HG02870 (cell line): ENCODE measurements around the gene TEX22.
"Not testable (repeated sequence)": the region's sequence is repeated elsewhere in the genome, so short reads cannot be mapped to it uniquely, and the experiment has no call there.

Experiments
- ATAC-seq: cut with Tn5 transposase; IDR thresholded peaks from one replicate; pipeline ENCODE4 v1.9.1; 2021; ENCODE audit warnings: mild to moderate bottlenecking, moderate library complexity; ENCODE audit not compliant: unreplicated experiment

Gene TEX22, protein sequence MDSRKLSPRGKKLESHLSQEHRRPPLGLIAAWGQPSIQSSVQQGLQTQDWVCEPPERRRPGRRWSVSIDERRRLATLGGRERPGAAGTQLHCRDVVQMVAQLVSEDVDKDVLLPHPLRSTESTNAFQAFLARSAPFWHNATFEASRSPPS

GRCh38 chr14:105398044-105398725 is at the start of gene TEX22:
TEX22 (plus strand) TSS chr14:105398538; CDS start chr14:105399341, 803 bp downstream.
- ATAC-seq, result peak; percentile 77

DNA sequence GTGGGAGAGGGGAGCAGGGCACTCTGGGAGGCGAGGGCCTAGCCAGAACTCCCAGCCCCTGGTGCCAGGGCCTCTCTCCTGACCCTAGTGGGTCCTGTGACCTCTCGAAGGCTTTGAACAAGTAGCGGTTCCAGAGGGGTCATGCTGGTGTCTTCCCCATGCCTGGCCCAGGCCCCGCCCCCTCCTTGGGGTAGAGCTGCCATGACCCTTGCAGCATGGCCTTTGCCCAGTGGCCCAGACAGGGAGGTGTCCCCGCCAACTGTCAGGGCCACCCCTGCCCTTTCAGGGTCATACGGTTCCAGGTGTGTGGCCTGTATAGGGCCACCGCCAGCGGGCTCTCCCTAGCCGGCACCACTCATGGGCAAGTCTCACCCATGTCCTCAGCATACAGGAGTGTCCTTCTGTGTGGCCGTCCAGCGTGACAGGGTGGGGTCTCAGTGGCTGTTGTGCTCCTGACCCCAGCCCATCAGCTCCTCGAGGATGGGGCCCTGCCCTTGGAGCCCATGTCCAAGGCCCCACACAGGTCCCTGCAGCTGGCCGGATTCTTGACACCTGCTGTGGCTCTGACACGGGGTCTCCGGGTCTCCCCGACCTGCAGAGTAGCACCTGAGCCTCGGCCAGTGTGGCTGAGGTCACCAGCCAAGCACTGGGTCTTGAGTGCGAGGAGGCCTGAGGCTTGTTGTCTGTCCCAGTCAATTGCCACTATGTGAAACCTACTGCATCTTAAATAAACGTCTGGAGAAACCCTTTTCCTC is 49.2 kb upstream of the TEX22 start:
- ATAC-seq, result no peak

GRCh38 chr14:105349992-105350391 is 48.3 kb upstream of the TEX22 start:
- no peak for ATAC-seq

- ATAC-seq, result no peak
These were observed 47.7 kb upstream of the TEX22 start for GRCh38 chr14:105350450-105351244.

- no peak for ATAC-seq
These were observed 46.9 kb upstream of the TEX22 start for GRCh38 chr14:105351410-105351809.

- ATAC-seq, result no peak
These were observed 46.2 kb upstream of the TEX22 start for GRCh38 chr14:105351920-105352851.

DNA sequence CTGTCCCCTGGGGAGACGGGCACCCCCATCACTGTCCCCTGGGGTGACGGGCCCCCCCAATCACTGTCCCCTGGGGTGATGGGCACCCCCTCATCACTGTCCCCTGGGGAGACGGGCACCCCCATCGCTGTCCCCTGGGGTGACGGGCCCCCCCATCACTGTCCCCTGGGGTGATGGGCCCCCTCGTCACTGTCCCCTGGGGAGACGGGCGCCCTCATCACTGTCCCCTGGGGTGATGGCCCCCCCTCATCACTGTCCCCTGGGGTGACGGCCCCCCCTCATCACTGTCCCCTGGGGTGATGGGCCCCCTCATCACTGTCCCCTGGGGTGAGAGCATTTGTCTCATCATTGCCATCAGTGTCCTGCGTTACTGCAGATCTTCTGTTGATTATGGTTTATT is 45.2 kb upstream of the TEX22 start:
- no peak for ATAC-seq

GRCh38 chr14:105354541-105354940 is 43.8 kb upstream of the TEX22 start:
- no peak for ATAC-seq

DNA sequence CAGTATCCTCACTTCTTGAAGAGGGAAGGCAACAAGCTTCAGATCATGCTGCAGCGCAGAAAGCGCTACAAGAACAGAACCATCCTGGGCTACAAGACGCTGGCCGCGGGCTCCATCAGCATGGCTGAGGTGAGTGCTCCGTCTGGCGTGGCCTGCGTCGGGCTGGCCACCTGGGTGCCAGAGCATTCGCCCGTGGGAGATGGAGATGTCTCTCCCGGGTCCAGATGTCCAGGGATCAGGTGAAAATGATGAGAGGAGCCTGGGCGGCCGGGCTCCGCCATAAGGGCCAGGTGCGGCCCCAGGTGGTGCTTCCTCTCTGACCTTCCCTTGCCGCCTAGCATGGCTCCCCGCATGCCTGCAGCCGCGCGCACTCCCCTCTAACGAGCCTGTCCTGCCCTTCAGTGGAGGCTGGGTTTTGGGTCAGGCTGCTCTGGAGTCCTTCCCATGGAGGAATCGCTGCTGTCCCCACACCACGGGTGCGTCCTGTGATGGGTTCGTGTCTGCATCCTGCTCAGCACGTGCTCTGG is 43.2 kb upstream of the TEX22 start:
- no peak for ATAC-seq

DNA sequence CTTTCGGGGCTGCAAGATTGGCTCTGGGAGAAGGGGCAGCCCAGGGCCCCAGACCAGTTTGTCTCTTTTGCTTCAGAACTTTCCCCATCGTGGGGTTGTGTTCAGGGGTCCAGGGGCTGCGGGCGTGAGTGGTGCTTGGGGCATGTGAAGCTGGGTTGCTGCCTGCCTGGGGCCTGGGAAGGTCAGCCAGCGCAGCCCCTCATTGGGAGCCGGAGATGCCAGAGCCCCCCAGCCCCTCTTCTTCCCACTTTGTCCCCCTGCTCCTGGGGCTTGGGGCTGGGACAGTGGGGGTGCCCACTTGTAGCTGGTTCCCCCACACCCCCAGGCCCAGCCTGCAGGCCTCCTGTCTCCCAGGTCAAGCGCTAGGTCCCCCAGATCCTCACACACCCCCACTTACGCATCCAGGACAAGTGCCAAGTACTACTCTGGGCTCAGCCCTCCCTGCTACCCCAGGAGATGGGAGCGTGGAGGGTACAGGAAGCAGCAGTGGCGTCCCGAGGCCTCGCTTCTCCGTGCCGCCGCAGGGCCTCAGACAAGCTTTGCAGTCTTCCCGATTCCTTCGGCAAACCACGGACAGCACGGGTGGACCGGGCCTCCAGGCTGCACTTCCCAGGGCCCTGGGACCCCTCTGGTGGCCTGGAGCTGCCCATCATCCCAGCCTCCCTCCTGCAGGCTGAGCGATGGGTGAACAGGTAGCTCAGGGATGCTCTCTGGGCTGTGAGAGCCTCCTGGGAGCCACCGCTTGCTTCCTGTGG is 42.3 kb upstream of the TEX22 start:
- ATAC-seq, result no peak

DNA sequence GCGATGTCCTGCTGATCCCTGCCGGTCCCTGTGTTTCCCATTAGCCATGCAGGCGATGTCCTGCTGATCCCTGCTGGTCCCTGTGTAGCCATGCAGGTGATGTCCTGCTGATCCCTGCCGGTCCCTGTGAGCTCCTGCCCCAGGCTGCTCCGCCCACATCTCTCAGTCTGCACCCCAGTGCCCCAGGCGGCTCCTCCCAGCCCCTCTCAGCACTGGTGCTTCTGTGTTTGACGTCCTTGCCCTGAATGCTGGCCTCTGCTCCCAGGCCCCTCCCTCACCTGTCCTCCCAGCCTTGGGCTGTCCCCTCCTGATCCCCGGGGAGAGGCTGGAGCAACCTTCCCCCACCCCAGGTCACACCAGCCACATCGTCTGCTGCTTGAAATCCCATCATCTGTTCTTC is 41.4 kb upstream of the TEX22 start:
- no peak for ATAC-seq

DNA sequence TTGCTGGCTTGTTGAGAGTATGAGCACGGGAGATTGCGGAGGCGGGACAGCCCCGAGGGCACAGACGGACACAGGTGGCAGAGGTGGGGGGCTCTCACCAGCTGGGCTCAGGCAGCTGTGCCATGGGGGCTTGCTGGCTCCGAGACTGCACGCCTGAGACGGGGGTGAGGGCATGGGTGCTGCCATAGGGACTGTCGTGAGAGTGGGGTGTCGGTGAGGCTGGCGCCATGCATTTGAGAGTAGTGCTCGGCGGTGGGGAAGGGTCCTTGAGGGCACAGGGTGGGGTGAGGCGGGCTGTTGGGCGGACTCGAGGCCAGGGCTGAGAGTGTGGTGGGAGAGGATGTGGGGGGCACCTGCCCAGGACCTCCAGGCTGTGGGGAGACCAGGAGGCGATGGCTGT is 40.7 kb upstream of the TEX22 start:
- ATAC-seq, result no peak

DNA sequence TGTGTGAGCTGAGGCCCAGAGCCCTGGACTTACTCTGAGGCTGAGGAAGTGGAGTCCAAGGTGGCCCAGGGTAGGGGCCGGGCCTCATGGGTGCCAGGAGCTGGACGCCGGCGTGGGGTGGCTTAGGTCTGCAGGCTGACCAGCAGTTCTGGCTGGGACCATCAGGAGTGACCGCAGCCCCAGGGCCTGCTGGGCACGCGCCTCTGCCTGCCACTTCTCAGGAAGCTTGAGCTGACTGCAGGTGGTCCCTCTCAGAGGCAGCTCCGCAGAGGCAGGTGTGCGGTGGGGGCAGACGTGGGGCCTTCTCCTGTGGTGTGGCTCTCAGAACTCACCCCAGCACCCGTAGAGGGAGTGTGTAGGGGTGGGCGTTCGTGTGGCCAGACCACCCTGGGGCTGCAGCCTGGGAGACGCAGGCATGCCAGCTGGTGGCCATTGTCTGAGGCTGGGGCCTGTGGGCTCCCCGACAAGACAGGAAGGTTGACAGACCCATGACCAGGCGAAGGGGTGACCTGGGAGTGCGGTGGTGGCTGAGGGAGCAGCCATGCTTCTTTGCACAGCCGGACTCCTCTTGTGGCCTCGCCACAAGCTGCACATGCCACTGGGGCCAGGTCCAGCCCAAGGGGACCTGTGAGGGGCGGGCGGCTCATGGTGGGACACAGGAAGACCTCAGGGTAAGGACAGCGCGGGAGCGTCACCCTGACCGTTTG is 40.0 kb upstream of the TEX22 start:
- ATAC-seq, result no peak

DNA sequence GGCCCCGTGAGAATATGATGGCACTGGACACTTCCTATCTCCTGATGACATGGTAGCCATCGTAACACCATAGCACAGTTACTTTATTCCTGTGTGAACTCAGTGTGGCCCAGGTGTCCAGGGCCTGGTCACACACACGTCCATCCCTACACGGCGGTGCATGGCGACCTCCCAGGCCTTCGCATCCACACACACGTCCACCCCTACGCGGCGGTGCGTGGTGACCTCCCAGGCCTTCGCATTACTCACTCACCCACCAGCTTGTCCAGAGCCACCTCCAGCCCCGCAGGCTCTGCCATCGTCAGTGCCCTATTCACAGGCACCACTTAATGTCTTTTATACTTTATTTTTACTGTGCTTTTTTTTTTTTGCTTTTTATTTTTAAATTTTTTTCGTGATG is 39.4 kb upstream of the TEX22 start:
- no peak for ATAC-seq

DNA sequence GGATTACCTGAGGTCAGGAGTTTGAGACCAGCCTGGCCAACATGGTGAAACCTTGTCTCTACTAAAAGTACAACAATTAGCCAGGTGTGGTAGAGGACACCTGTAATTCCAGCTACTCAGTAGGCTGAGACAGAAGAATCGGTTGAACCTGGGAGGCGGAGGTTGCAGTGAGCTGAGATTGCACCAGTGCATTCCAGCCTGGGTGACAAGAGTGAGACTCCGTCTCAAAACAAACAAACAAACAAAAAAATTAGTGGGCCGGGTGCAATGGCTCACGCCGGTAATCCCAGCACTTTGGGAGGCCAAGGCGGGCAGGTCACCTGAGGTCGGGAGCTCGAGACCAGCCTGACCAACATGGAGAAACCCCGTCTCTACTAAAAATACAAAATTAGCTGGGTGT is 36.9 kb upstream of the TEX22 start:
- not testable (repeated sequence) for ATAC-seq

DNA sequence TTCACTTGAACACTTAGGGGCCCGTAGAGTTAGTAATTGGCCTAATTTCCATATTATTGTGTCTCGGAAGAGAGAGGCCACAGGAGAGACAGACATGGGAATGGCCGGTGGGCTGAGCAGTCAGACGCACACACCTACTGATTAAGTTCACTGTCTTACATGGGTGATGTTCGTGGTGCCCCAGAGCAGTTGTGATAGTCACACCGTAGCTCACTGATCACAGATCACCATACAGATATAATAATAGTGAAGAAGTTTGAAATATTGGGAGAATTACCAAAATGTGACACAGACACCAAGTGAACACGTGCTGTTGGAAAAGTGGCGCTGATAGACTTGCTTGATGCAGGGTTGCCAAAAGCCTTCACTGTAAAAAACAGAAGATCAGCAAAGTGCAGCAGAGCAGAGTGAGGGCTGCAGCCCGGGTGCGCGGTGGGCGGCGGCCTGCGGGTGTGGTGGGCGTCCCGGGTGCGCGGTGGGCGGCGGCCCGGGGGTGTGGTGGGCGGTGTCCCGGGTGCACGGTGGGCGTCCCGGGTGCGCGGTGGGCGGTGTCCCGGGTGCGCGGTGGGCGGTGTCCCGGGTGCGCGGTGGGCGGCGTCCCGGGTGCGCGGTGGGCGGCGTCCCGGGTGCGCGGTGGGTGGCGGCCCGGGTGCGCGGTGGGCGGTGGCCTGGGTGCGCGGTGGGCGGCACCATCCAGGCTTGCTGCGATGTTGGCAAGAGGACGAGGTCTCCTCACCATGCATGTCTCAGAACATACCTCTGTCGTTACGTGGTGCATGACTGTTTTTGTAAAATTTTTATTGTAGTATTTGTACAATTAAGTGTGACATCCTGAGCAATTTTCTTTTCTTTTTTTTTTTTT is 34.3 kb upstream of the TEX22 start:
- ATAC-seq, result no peak

GRCh38 chr14:105365101-105365500 is 33.2 kb upstream of the TEX22 start:
- ATAC-seq, result no peak

- ATAC-seq, result no peak
These were observed 32.7 kb upstream of the TEX22 start for GRCh38 chr14:105365681-105366080.
